GM21723 (cell line): ENCODE data around the gene HCN1.
"Not testable (repeated sequence)": the region's sequence is repeated elsewhere in the genome, so short reads cannot be mapped to it uniquely, and the experiment has no call there.

Experiments
- ATAC-seq: cut with Tn5 transposase; IDR thresholded peaks from one replicate; pipeline ENCODE4 v1.9.1; 2021; ENCODE audit warnings: mild to moderate bottlenecking, moderate library complexity; ENCODE audit not compliant: unreplicated experiment

Gene HCN1

DNA sequence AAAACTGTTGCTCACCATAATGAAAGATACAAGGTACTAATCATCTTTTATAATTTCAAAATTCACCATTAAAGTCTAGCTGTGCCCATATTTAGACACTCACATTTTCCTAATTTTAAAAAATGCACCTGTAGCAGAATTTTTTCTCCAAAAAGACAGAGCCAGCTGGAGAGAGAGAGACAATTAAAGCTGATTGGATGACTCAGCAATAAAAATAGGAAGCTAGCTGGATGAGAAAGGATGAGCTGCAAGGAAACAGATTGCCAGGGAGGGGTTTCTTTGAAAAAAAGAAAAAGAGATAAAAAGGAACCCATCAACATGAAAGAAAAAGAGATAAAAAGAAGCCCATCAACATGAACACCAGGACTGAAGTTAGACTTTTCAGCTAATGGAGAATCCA is 73.8 kb downstream of the HCN1 start:
- ATAC-seq: no peak

GRCh38 chr5:45617859-45618416 is 78.2 kb downstream of the HCN1 start:
- ATAC-seq: no peak

GRCh38 chr5:45609661-45610060 is 86.5 kb downstream of the HCN1 start:
- no peak for ATAC-seq

- no peak for ATAC-seq
These were observed 92.1 kb downstream of the HCN1 start for GRCh38 chr5:45604092-45604491.

DNA sequence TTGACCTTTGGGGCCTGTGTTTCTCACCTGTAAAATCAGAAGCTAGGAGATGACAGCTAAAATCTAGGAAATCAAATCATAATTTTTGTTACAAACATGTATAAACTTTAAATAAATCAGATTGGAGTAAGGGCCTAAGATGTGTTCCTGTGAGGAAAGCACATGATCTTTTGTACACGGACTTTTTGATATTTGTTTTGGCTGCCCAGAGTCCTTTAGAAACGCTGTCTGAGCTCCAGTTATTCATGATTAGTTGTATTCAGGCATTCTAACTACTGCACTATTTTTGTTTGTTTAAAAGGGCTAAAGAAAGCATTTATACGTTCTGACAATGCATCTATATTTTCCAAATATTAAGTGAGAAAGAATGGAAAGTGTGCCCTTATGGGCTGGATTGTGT is 94.8 kb downstream of the HCN1 start:
- ATAC-seq: no peak

DNA sequence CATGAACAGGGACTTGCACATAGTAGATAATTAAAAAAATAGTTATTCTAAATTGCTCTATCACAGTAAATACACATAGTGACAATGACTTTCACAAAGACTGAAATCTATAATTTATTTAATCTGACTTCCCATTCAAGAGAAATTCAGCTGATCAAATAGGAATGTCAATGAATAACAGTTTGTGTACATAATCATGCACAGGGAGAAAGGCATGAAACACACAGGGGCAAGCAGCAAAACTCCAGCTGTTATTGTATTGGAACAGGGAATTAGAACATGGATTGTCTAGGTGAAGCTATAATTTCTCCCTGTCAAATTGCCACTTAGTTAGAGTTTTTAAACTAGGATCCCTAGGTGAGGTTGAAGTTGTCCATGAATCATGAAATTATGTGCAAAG is 99.9 kb downstream of the HCN1 start:
- ATAC-seq: no peak

DNA sequence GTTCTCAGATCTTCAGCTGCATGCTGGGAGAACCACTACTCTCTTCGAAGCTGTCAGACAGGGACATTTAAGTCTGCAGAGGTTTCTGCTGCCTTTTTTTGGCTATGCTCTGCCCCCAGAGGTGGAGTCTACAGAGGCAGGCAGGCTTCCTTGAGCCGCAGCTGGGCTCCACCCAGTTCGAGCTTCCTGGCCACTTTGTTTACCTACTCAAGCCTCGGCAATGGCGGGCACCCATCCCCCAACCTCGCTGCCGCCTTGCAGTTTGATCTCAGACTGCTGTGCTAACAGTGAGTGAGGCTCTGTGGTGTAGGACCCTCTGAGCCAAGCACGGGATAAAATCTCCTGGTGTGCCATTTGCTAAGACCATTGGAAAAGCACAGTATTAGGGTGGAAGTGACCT is 110.2 kb downstream of the HCN1 start:
- not testable (repeated sequence) for ATAC-seq

DNA sequence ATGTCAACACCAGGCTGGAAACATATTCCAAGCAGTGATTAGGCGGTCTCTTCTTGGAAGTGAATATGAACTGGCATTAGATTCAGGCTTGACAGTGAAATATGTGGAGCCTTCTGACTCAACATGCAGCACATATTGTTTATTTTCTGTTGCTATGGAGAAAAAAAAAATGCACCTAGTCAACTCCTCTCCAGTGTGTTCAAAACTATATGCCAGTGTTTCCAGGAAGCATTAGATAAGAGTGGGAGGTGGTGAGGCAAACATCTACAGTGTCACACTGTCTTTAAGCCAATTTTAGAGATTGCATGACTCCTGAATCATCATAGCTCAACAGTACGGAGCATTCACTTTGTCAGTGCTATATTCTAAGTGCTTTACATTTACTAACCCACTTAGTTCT is 117.9 kb downstream of the HCN1 start:
- no peak for ATAC-seq

- ATAC-seq: no peak
These were observed 127.4 kb downstream of the HCN1 start for GRCh38 chr5:45568813-45569212.

- no peak for ATAC-seq
These were observed 153.8 kb downstream of the HCN1 start for GRCh38 chr5:45542421-45542820.

DNA sequence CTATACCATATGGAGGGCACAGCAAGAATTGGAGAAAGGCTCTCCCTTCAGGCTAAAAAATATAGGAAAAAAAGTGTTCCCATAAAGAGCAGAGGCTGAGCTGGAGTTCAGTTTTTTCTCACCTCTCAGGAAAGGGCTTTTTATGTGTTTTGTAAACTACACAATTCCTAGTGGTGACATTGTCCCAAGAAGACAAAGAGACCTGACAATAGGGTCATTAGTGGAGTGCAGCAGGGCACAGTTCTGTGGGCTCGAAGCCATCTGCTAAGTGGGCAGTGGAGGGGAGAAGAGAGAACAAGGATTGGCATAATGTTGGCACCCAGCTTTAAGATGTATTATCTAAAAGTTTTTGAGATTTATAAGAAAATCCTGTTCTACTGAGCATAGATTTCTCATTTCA is 162.5 kb downstream of the HCN1 start:
- ATAC-seq: no peak

DNA sequence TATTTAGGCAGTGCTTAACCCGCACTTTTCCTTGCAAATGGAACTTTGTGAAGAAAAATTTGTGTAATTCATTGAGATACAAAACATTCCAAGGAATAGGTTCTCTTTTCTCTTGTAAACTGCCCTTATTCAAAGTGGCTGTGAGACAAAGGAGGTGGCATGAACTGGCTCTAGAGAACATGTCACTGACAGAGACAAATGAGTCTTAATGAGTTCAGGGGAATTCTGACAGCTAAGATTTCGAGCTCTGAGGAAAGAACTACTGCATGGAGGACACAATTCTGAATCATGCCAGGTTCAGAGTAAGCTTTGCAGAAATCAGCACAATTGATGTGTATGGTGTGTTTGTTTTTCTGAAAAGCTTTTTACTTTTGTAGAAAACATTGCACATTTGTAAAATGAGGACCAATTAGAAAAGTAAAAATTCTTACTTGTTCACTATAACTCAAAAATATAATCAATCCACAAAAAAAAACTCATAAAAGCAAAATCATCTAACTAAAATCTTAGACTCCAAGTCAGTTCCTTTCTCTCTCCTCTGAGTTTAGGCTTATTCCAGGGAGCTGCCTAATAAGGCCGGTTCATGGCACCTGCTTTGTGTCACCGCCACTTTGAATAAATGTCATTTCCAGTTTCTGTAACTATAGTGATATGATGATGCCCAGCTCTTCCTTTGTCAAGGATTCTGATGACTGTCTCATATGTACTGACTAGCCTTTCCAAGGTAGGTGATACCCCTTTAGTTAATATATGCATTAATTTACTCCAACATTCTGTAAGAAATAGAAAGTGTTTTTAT is 163.2 kb downstream of the HCN1 start:
- ATAC-seq: no peak

DNA sequence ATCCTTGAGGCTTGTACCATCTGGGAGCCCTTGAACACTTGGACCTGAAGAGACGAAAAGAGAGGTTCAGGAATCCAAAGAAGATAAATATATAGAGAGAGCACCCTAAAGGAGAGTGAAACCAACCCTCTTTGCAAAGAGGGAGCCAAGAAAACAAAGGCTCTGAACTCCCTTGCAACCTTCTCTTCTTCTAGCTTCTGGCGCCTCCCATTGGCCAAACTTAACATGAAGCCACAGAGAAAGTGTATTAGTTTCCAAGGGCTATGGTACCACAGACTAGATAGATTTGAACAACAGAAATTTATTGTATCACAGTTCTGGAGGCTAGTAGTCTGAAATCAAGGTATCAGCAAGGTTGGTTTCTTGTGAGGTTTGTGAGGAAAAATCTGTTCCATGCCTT is 175.1 kb downstream of the HCN1 start:
- no peak for ATAC-seq

- no peak for ATAC-seq
These were observed 183.7 kb downstream of the HCN1 start for GRCh38 chr5:45512521-45512920.

DNA sequence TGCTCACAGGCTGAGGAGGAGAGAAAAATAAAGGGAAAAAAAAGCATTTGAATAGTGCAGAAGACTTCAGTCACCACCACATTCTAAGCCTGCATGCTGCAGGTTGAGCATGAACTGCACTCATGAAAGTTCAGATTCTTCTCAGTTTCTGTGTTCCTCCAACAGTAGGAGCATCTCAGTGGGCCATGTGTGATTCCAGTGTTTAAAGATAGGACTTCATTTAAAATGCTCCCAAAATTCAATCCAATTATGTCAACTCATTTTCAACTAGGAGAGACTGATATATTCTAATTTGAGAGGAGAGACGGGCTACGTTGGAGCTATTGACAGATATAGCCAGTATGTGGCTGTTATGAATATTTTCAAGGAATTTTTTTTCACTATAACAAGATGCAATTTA is 186.8 kb downstream of the HCN1 start:
- no peak for ATAC-seq

GRCh38 chr5:45508135-45508534 is 188.0 kb downstream of the HCN1 start:
- no peak for ATAC-seq

DNA sequence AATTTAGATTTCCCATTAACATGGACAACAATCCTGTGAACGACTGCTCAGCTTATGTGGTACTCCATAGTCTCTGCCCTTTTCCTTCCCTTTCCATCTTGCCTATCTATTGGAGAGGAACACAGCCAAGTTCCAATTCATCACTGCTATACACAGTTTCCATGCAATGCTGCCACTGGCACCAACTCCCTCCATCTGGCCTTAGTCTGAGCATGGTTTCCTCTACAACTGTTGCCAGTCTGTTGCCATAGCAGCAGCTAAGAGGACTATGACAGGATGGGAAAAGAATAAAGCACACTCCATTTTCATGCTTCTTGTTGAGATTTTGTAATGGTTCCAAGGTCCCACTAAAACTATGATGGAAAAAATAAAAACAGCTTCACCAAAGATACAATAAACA is 189.0 kb downstream of the HCN1 start:
- no peak for ATAC-seq

- ATAC-seq: not testable (repeated sequence)
These were observed 197.2 kb downstream of the HCN1 start for GRCh38 chr5:45499006-45499405.

- no peak for ATAC-seq
These were observed 204.8 kb downstream of the HCN1 start for GRCh38 chr5:45491368-45491767.

DNA sequence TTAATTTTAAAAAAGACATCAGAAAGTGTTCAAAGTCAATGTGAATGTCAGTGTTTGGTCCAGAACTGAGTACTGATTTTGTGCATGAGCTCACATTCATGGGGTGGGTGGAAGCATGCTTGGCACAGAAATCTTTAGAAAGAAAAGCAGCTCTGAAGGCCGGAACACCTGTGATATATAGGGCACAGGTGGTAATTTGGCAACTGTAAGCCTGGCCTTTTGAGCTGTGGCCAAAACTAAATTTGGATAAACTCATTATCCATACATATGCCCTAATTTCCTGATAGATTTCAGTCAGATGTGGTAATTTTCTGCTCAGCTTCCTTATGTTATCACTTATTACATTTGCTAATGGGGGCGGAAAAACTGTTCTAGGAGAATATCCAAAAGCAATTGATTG is 211.4 kb downstream of the HCN1 start:
- ATAC-seq: no peak

DNA sequence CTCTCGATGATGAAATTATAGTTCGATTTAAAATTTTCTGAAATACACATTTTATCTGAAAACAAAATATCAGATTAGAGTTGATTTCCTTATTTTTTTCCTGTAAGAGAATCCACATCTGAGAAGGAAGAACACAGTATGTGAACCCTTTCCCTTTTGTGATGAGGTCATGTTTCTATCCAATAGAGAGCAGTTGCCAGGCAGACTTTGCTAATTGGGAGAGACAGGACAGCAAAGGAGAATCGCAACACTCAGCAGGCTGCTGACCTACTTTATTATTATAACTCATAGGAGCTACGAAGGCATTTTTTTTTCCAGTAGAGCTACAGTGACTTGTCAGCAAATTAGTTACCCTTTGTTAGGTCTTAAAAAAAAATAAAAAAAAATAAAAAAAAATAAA is 242.1 kb downstream of the HCN1 start:
- ATAC-seq: no peak

GRCh38 chr5:45444856-45445255 is 251.3 kb downstream of the HCN1 start:
- not testable (repeated sequence) for ATAC-seq

DNA sequence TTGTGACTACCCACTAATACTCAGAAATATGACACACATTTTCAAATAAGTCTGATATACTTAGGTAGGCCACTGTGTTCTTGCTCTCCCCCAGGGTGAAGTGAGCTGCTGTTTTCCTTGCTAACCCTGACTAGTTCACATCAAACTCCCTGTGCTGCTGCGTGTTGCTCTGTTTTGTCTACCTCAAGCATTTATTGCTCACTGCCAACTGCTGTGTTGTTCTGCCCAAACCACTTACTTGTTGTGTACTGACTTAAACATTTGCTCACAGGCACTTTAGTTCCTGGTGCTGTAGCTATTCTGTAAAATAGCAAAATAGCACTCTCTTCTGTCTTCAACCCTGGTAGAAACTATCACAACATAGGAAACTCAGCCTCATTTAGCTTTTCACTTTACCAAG is 255.7 kb downstream of the HCN1 start:
- ATAC-seq: no peak
